OCI-LY3 (cell line): ENCODE measurements around the gene FUOM.

Experiments used
- EZH2phosphoT487 ChIP-seq: fragments of 200-600 bp; shearing (Covaris generic); IDR thresholded peaks from 2 replicates; pipeline ENCODE4 v1.6.1; 2018; ENCODE audit warnings: antibody characterized with exemption, mixed run types, low read depth
- TF ChIP-seq, protein P1 (sequence below): fragments of 200-600, 300-600 bp; sonication (generic); IDR thresholded peaks from 2 replicates; pipeline ENCODE4 v1.5.1; 2014; ENCODE audit warnings: antibody characterized with exemption, low read length, low read depth

DNA sequence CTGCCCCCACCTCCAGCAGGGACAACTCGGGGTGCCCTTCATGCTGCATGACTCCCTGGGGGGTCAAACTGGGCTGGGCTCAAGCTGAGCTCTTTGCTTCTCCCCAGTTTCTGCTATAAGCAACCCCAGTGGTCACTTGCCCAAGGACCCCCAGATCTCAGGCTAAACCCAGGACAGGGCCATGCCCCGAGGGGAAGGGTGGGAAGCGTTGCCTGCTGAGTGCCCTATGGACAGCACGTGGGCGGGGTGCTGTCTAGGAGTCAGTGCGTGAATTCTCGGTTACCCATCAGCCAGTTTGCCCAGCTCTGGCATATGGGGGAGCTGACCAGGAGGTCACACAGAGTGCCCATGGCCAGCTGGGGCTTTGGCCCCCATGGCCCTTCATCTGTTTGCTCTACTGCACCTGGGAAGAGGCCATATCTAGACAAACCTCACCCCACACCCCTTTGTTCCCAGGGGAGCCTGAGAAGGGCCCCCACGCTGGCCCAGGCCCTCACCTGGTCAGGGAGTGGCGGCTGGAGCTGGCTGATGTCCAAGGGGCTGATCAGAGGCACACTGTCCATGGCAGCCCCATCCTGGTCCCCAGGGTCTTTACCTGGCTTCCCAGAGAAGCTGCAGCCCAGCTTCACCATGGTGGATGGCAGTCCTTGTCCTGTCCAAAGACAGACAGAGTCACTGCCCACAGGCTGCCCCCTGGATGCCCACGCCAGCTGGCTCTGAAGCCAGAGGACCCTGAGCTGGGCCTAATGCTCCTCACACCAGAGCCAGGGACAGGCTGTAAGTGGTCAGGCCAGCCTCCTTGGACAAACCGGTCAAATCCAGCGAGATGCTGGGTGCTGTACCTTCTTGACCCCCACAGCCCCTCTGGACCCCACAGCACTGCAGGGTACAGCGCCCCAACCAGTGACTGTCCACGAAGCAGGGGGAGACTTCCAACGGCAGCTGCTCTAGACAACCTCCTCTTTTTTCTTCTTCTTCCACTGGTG is 29.2 kb downstream of the FUOM start:
- TF ChIP-seq, protein P1, sequence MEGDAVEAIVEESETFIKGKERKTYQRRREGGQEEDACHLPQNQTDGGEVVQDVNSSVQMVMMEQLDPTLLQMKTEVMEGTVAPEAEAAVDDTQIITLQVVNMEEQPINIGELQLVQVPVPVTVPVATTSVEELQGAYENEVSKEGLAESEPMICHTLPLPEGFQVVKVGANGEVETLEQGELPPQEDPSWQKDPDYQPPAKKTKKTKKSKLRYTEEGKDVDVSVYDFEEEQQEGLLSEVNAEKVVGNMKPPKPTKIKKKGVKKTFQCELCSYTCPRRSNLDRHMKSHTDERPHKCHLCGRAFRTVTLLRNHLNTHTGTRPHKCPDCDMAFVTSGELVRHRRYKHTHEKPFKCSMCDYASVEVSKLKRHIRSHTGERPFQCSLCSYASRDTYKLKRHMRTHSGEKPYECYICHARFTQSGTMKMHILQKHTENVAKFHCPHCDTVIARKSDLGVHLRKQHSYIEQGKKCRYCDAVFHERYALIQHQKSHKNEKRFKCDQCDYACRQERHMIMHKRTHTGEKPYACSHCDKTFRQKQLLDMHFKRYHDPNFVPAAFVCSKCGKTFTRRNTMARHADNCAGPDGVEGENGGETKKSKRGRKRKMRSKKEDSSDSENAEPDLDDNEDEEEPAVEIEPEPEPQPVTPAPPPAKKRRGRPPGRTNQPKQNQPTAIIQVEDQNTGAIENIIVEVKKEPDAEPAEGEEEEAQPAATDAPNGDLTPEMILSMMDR: no peak
- TF ChIP-seq EZH2phosphoT487: no peak
